TTC549 (cell line): ENCODE results near the gene TRPM8.

Experiments
- FAIRE-seq: peaks from 2 replicates; lab custom pipeline; 2012; peaks lifted over from hg19 to GRCh38; lab: Jason Lieb, UNC

The TRPM8 gene

DNA sequence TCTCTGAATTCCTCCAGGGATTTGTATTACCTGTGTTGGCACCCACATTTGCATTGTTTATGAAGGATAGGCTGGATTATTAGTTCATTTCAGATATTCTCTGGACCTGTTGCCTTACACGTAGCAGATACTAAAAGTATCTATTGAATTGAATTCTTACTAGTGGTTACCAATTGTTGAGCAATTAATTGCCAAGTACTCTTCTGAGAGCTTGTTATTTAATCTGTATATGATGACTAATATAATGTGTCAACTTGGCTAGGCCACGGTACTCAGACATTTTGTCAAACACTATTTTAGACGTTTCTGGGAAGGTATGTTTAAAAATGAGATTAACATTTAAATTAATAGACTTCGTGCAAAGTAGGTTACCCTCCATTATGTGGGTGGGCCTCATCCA, 130.9 kb downstream of the TRPM8 start:
- FAIRE-seq, result no peak

DNA sequence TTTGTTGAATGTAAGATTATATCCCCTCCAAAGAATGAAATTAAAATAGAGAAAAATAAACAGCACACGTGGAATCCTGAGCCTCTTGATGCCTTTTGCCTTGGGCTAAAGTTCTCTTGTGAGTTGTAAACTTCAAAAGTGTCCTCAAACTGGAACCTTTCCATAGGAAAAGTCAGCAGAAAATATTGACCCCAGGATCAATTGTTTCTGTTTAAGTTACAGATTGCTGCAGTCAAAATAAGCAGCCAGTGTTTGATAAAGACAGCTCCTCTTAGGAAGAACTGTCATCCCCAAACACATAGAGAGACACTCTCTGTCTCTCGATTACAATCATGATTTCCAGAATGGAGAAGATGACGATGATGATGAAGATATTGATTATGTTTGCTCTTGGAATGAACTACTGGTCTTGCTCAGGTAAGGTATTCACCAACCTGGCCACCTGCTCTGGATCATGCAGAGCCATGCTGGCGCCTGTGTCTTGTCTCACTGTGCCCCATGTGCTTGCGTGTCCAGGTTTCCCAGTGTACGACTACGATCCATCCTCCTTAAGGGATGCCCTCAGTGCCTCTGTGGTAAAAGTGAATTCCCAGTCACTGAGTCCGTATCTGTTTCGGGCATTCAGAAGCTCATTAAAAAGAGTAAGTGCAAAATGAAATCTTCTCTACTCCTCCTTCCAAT, 133.4 kb downstream of the TRPM8 start, which contains the start of gene SPP2:
Gene SPP2 (plus strand): TSS at position 248 of the 681 bp plus-strand sequence. CDS start 85 bp downstream, at position 333.
- FAIRE-seq, result no peak

- FAIRE-seq, result no peak
These were observed 134.3 kb downstream of the TRPM8 start for GRCh38 chr2:234051374-234052070.

- FAIRE-seq, result no peak
These were observed 141.7 kb downstream of the TRPM8 start for GRCh38 chr2:234058881-234059280.

- FAIRE-seq, result no peak
These were observed 143.1 kb downstream of the TRPM8 start for GRCh38 chr2:234060236-234060635.

DNA sequence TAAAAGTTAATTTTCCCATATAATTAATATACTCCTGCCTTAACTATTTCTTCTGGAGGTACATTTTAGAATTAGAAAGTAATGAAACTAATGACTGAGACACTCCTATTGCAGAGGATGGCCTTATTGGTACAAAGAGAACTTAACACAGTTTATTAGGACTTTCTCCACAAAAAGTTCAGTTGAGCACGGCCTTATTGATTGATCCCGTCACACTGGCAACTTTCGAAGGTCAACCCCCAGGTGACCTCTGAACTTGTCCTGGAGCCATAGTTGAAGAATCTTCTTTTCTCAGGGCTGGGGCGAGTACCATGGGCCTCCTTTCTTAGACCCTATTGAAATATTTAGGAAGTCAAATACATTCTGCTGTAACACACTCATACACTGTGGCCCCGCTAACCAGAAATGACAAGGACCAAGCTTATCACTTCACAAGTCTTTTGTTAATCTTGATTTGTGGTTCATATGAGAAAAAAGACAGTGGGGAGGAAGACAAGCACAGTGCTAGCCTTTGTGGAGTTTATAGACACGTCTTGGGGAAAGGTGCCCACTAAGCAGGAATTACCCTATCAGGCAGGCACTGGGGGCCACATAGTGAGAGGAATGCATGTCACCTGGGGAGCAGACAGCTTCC, 144.6 kb downstream of the TRPM8 start:
- FAIRE-seq, result no peak

DNA sequence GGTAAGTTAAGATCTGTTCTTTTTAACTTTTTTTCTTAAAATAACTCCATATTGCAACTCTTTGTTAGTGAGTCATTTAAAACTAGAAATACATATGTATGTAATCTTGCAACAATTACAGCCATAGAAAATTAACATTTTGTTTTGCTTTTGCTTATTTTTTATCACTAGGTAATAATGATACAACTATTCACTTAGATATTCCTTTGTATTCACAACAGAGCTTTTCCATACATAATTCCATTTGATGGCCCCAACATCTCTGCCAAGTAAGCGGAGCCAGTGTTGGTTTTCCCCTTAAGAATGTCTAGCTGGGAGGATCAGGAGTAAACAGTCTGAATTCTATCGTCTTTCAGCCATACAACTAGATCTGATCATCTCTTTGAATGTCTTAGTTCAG, 149.4 kb downstream of the TRPM8 start:
- FAIRE-seq, result no peak
